DMS114 treated with DMSO at 0.1 percent for 48 hours (cell line): Measurements from ENCODE around the gene DHRS7B.
"Not testable (repeated sequence)": the region's sequence is repeated elsewhere in the genome, so short reads cannot be mapped to it uniquely, and the experiment has no call there.

Source experiments
- DNase-seq: peaks from one replicate; lab custom pipeline; 2025; ENCODE audit not compliant: unreplicated experiment; lab: John Stamatoyannopoulos, UW

DHRS7B gene

DNA sequence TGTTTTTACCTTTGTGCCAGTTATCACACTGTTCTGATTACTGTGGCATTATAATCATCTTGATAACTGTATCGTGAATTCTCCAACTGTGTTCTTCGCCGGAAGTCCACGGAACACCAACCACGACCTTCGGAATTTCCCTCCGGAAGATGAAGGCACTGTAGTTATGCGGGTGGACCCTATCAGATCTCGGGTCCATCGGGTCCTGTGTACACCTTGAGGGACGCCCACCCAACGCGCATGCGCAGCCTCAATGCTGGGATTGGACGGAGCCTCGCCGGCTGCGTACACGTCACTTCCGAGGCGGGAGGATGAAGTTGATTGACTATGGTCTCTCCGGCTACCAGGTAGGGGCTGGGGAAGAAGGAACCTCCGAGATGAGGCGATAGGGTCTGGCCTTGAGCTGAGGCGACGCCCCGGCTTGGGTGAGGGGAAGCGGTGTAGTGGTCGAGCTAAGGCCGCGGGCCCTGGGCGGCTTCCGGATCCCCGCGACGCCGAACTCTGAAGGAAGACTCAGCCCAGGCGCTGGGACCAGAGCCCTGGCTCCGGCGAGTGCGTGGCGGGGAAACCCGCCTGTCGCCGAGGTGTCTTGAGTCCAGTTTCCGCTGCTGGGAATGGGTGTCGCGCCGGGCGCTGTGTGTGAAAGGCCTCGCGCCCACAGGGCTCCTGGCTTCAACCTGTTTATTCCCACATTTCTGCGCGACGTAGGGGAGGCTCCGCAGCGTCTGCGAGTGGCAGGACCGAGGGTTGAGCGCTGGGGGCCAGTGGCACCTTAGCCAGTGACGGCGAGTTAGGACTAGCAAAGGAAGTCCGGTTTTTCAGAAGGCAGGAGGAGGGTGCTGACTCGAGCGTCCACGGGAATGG is at the start of gene DHRS7B:
TSS of gene DHRS7B (plus strand) at position 320 of the 864 bp plus-strand sequence. CDS start at position 328, 8 bp downstream.
- peak; percentile 38 for DNase-seq

GRCh38 chr17:21077281-21077680 is 49.5 kb upstream of the DHRS7B start:
- DNase-seq, result no peak

DNA sequence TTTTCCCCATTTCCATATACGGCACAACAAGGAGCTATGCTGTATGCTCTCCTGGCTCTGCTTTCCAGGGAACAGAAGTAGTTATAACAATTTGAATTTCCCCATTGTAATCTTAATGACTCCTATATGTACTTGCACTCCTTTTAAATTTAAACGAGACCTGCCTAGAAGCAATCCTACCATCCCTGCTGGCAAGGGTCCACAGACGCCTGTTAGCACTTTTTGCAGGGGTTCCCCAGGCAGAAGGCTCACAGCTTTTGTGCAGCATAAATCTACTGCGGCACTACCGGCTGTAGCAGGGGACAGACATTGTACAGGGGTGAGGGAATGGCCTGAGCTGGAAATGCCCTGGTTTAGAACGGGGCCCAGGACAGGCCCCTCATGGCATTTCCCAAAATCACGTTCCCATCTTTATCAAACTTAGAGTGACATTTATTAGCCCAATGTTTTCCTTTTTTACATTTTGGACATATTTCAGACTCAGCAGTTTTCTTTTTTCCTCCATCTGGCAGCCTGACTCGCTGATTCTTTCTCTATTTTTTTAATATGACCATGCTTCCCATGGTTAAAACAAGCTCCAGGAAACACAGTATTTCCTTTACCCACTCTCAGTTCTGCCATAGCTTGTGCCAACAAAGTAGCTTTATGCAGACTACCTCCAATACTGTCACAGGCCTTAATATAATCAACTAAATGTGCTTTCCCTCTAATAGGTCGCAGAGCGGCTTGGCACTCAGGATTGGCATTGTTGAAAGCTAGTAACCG is 48.6 kb upstream of the DHRS7B start:
- no peak for DNase-seq

- DNase-seq, result no peak
Measured at GRCh38 chr17:21079196-21079595, 47.6 kb upstream of the DHRS7B start.

DNA sequence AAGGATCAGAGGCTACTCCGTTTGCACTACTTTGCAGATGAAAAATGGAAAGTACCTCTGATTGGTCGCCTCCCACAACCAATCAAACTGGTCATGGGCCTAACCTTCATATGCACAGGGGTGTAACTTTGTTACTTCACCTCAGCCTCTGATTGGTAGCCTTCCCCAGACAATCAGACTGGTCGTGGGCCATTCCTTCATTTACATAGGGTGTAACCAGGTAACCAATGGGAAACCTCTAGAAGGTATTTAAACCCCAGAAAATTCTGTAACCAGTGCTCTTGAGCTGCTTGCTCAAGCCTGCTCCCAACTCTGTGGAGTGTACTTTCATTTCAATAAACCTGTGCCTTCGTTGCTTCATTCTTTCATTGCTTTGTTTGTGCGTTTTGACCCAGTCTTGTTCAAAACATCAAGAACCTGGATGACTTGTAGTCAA is 44.7 kb upstream of the DHRS7B start:
- no peak for DNase-seq

- DNase-seq, result not testable (repeated sequence)
Measured at GRCh38 chr17:21085280-21085679, 41.5 kb upstream of the DHRS7B start.

DNA sequence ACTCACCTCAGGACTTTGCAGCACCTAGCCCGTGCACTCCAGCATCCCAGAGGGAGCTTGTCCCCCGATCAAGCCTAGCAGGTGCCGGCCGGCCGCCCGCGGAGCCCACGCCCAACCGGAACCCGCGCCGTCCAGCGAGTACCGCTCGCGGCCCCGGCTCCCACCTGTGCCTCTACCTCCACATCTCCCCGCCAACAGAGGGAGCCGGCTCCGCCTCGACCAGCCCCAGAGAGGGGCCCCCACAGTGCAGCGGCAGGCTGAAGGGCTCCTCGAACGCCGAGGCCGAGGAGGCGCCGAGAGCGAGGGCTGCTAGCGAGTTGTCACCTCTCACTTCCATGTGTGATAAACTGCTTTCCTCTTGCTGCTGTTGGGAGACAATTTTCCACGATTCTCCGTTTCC is 41.1 kb upstream of the DHRS7B start:
- DNase-seq, result no peak

GRCh38 chr17:21089145-21089544 is 37.6 kb upstream of the DHRS7B start:
- DNase-seq, result no peak

DNA sequence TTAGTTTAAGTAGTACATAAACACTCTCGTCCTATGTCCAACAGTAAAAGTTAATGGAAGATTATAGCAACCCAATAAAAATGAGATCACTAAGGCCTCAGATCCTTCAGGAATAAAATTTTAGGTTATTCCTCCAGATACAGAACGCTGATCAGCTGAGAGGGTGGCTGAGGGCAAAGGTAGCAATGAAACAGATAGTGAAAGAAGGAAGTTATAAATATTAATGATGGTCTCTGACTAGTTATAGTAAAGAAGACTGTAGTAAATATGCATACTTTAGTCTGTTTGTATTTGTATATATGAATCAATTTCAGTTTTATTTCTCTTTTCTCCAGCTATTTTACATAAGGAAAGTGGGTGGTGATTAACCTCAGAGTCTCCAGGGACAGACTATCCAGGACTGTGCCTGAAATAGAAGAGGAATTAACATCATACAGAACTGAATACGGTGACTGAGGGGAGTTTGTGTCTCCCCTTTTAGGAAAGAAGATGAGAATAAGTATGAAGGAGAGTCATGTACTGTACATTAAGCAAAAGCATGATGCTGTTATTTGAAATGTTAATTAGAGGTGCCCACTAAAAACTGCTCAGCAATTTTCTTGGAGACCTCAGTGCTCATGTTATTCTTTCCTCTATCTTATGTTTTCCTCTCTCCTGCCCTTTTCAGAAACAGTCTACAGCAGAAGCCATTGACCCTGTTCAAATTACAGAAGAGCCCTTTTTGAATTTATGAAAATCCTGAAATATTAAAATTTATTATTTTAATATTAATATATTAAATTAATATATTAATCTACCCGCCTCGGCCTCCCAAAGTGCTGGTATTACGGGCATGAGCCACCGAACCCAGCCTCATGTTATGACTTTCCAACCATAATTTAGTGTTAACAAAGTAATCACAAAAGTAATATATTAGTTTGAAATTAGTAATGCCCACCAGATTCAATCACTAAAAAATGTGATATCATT is 36.5 kb upstream of the DHRS7B start:
- DNase-seq, result no peak

GRCh38 chr17:21090902-21091618 is 35.7 kb upstream of the DHRS7B start:
- DNase-seq, result no peak

DNA sequence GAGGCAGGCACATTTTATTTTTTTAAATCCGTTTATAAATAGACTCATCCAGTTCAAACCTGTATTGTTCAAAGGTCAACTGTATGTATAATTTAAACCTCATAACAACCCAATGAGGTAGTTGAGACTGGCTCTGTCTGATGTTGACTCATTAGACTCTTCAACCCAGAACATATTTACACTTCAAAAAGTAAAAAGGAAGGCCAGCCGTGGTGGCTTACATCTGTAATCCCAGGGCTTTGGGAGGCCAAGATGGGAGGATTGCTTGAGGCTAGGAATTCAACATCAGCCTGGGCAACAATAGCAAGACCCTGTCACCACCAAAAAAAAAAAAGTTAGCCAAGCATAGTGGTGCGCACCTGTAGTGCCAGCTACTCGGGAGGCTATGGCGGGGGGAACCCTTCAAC is 32.5 kb upstream of the DHRS7B start:
- DNase-seq, result no peak

GRCh38 chr17:21095735-21096134 is 31.0 kb upstream of the DHRS7B start:
- no peak for DNase-seq

- DNase-seq, result no peak
Measured at GRCh38 chr17:21096874-21097273, 29.9 kb upstream of the DHRS7B start.

DNA sequence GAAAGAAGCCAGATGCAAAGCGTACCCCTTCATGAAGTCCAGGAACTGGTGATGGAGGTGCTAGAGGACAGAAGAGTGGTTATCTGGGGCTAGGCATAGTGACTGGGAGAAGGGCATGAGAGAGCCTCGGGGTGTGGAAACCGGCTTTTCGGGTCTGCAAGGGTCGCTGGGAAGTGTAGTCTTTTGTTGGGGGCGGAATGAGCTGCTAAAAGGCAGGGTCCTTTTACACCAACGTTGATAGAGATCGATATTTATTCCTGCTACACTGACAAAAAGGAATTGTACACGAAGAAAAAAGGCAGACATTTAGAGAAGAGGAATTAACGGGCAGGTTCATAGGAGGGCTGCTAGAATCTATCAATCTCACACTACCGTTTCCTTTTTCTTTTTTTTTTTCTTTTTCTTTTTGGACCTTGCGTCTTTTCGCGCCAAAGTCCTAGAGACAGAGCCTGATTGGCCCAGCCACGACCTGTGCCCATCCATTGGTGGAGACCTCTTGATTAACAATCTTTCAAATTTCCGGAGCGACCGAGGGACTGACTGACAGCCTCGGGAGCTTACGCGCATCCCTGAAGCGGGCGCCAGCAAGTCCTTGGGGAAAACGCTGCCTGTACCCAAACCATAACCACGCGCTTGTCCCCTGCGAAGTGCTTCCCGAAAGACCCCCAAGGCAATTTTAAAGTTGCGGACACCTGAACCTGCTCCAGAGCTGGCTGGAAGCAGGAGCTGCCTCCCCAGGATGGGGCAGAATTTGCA is 27.7 kb upstream of the DHRS7B start:
- peak; percentile 66 for DNase-seq

- DNase-seq, result no peak
Measured at GRCh38 chr17:21100636-21101035, 26.1 kb upstream of the DHRS7B start.

GRCh38 chr17:21104608-21105007 is 22.2 kb upstream of the DHRS7B start:
- DNase-seq, result no peak

DNA sequence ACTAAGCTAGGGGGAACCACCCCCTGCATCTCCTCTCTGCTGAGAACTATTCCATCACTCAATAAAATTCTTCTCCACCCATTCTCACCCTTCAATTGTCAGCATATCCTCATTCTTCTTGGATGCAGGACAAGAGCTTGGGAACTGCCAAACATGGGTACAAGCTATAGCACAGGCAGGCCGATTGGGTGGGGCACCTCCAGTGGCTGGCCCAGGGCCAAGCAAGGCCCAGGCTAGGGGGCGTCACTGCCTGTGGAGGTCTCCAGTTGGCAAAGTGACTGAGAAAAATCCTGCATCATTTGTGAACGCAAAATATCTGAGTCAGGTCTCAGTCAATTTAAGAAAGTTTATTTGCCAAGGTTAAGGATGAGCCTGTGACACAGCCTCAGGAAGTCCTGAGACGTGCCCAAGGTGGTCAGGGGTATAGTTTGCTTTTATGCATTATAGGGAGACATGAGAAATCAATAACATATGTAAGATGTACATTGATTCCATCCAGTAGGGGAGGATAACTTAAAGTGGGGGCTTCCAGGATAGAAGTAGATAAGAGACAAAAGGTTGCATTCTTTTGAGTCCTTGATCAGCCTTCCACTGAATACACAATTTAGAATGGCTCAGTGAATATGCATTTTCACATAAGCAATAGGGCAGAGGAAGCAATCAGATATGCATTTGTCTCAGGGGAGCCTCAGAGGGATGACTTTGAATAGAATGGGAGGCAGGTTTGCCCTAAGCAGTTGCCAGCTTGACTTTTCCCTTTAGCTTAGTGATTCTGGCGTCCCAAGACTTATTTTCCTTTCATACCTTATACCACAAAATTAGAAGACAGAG is 21.5 kb upstream of the DHRS7B start:
- no peak for DNase-seq

DNA sequence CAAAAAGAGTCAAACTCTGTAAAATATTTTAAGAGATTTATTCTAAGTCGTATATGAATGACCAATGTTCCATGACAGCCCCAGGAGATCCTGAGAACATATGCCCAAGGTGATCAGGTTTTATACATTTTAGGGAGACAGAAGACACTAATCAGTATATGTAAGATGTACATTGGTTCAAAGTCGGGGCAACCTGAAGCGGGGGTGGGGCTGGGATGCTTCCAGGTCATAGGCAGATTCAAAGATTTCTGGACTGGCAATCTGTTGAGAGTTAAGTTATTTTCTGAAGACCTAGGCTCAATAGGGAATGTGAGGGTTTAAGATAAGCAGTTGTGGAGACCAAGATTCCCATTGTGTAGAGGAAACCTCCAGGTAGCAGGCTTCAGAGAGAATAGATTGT is 20.4 kb upstream of the DHRS7B start:
- DNase-seq, result no peak
